Cardiac septum (tissue), 1 donor: ENCODE data around the gene CTSV. TPM values are rescaled to one million over a fixed set of nuclear protein-coding genes. Genes with fewer than 3 reads are reported as not detected.

Experiments used
- total RNA-seq: library from RNA; stranded (reverse); fragmentation: NEBNext Ultra II Directional; extraction: Animal tissue kit (Norgen Biotek cat#: 25700); gene quantifications from one replicate; pipeline ENCODE4 v1.2.1, GENCODE V29; 2021
- donor health status: DM: no; HTN: no; CAD: no.

CTSV gene
- total RNA-seq, 1 donor from 2014 or later: not detected

Other genes with a start within 250 kb of the CTSV start
- 3.0 TPM for gene ZNF782, start 184.6 kb downstream of the CTSV start, total RNA-seq
- gene NUTM2G, start 110.3 kb downstream of the CTSV start, total RNA-seq: not detected